ENCODE data around the gene POU2AF2. TPM values are rescaled to one million over a fixed set of nuclear protein-coding genes. Genes with fewer than 3 reads are reported as not detected.
"Not testable (repeated sequence)": the region's sequence is repeated elsewhere in the genome, so short reads cannot be mapped to it uniquely, and the experiment has no call there.

POU2AF2 gene
- total RNA-seq, 1 donor from 2014 or later: not detected

- Histone ChIP-seq H3K4me3 (ENCODE audit: low read depth, low read length) (no peak overlapping the region), H3K36me3 (ENCODE audit: control insufficient read depth, insufficient read depth, low read length) (no peaks in the 10 kb centered on the region), H3K27me3 (ENCODE audit: control insufficient read depth, insufficient read depth, low read length) (peaks cover 3% of the 10 kb centered on the region)
- no peak for TF ChIP-seq CTCF (IDR thresholded peaks at IDR 0.05; ENCODE audit: insufficient read depth, low read length, poor library complexity, severe bottlenecking)
- no peak for DNase-seq (ENCODE audit: low read depth)
Observed at GRCh38 chr11:111312076-111312475, 66.6 kb downstream of the POU2AF2 start.

- no peak overlapping the region for H3K4me3 ChIP-seq (ENCODE audit: low read depth, low read length)
- TF ChIP-seq CTCF (IDR thresholded peaks at IDR 0.05; ENCODE audit: insufficient read depth, low read length, poor library complexity, severe bottlenecking): no peak
- DNase-seq (ENCODE audit: low read depth): no peak
- no peaks in the 10 kb centered on the region for H3K27me3 ChIP-seq (ENCODE audit: control insufficient read depth, insufficient read depth, low read length)
- no peaks in the 10 kb centered on the region for H3K36me3 ChIP-seq (ENCODE audit: control insufficient read depth, insufficient read depth, low read length)
Observed at GRCh38 chr11:111319296-111319695, 73.8 kb downstream of the POU2AF2 start.

- DNase-seq (ENCODE audit: low read depth); H3K27me3 ChIP-seq (ENCODE audit: control insufficient read depth, insufficient read depth, low read length); H3K4me3 ChIP-seq (ENCODE audit: low read depth, low read length); H3K36me3 ChIP-seq (ENCODE audit: control insufficient read depth, insufficient read depth, low read length): not testable (repeated sequence)
Observed at GRCh38 chr11:111320199-111320598, 74.7 kb downstream of the POU2AF2 start.

- H3K27me3 ChIP-seq (ENCODE audit: control insufficient read depth, insufficient read depth, low read length): no peaks in the 10 kb centered on the region
- no peak for DNase-seq (ENCODE audit: low read depth)
- TF ChIP-seq CTCF (IDR thresholded peaks at IDR 0.05; ENCODE audit: insufficient read depth, low read length, poor library complexity, severe bottlenecking): no peak
- H3K4me3 ChIP-seq (ENCODE audit: low read depth, low read length): no peak overlapping the region
- no peaks in the 10 kb centered on the region for H3K36me3 ChIP-seq (ENCODE audit: control insufficient read depth, insufficient read depth, low read length)
Observed at GRCh38 chr11:111320728-111321568, 75.4 kb downstream of the POU2AF2 start.

- no peaks in the 10 kb centered on the region for H3K27me3 ChIP-seq (ENCODE audit: control insufficient read depth, insufficient read depth, low read length)
- no peaks in the 10 kb centered on the region for H3K36me3 ChIP-seq (ENCODE audit: control insufficient read depth, insufficient read depth, low read length)
- DNase-seq (ENCODE audit: low read depth): no peak
- TF ChIP-seq CTCF (IDR thresholded peaks at IDR 0.05; ENCODE audit: insufficient read depth, low read length, poor library complexity, severe bottlenecking): no peak
- no peak overlapping the region for H3K4me3 ChIP-seq (ENCODE audit: low read depth, low read length)
Observed at GRCh38 chr11:111322534-111322933, 77.0 kb downstream of the POU2AF2 start.

- no peak overlapping the region for H3K4me3 ChIP-seq (ENCODE audit: low read depth, low read length)
- no peaks in the 10 kb centered on the region for H3K27me3 ChIP-seq (ENCODE audit: control insufficient read depth, insufficient read depth, low read length)
- DNase-seq (ENCODE audit: low read depth): no peak
- no peak for TF ChIP-seq CTCF (IDR thresholded peaks at IDR 0.05; ENCODE audit: insufficient read depth, low read length, poor library complexity, severe bottlenecking)
- no peaks in the 10 kb centered on the region for H3K36me3 ChIP-seq (ENCODE audit: control insufficient read depth, insufficient read depth, low read length)
Observed at GRCh38 chr11:111324277-111324720, 78.8 kb downstream of the POU2AF2 start.
